CD14-positive monocyte (primary cell): ENCODE data around the gene UNC119B. TPM values are rescaled to one million over a fixed set of nuclear protein-coding genes. Genes with fewer than 3 reads are reported as not detected.

Experiments
- DNase-seq, 3 donors: peaks; one replicate each; pipeline ENCODE4 v3.0.0-alpha.2; 2011 to 2022
- H2AFZ ChIP-seq: 2 replicates; pipeline ENCODE4 v1.6.0; 2012; ENCODE audit warnings: mild to moderate bottlenecking, low read depth, low read length, inconsistent platforms; ENCODE audit not compliant: insufficient read depth, poor library complexity, severe bottlenecking
- H3K27ac ChIP-seq, 2 donors: 1 replicate in 1 of 2; 2 replicates in 1 of 2; pipeline ENCODE4 v1.5.1; 2012 to 2013; ENCODE audit warnings: low read length in 2 of 2, control low read depth in 1 of 2, inconsistent platforms in 1 of 2, low read depth in 1 of 2, mild to moderate bottlenecking in 1 of 2
- H3K27me3 ChIP-seq, 2 donors: one replicate each; pipeline versions ENCODE4 v1.6.0 to v1.6.1; 2011 to 2013; ENCODE audit warnings: low read length in 2 of 2; ENCODE audit not compliant: control insufficient read depth in 2 of 2, insufficient read depth in 2 of 2
- H3K36me3 ChIP-seq, 2 donors: replicated peaks in 1 of 2; 1 replicate in 1 of 2; 2 replicates in 1 of 2; pipeline versions ENCODE4 v1.5.1 to v1.6.1; 2012 to 2013; ENCODE audit warnings: low read length in 2 of 2, control low read depth in 1 of 2, inconsistent platforms in 1 of 2, mild to moderate bottlenecking in 1 of 2; ENCODE audit not compliant: insufficient read depth in 2 of 2, control insufficient read depth in 1 of 2
- H3K4me1 ChIP-seq, 2 donors: 1 replicate in 1 of 2; 2 replicates in 1 of 2; pipeline versions ENCODE4 v1.5.1 to v1.6.1; 2012 to 2013; ENCODE audit warnings: low read length in 2 of 2, control low read depth in 1 of 2, inconsistent platforms in 1 of 2, mild to moderate bottlenecking in 1 of 2, moderate library complexity in 1 of 2; ENCODE audit not compliant: insufficient read depth in 2 of 2, control insufficient read depth in 1 of 2
- H3K4me2 ChIP-seq: replicated peaks from 2 replicates; pipeline ENCODE3; 2012; ENCODE audit warnings: low read length, moderate library complexity, mild to moderate bottlenecking; ENCODE audit not compliant: poor library complexity, severe bottlenecking; ENCODE audit errors: extremely low read depth
- H3K4me3 ChIP-seq, 3 experiments: fragments of 200-600 bp in 1 of 3; sonication (generic) in 1 of 3; replicated peaks in 1 of 3; 1 replicate in 2 of 3; 2 replicates in 1 of 3; pipeline ENCODE4 v1.5.1; 2011 to 2013; ENCODE audit warnings: low read length in 3 of 3, mild to moderate bottlenecking in 3 of 3, control low read depth in 2 of 3, low read depth in 2 of 3, inconsistent platforms in 1 of 3, moderate library complexity in 1 of 3
- H3K79me2 ChIP-seq: 2 replicates; pipeline ENCODE4 v1.6.0; 2012; ENCODE audit warnings: mild to moderate bottlenecking, control low read depth, inconsistent platforms, low read length, moderate library complexity; ENCODE audit not compliant: insufficient read depth
- H3K9ac ChIP-seq: 2 replicates; pipeline ENCODE4 v1.6.0; 2017; ENCODE audit warnings: low read length, mild to moderate bottlenecking; ENCODE audit not compliant: insufficient read depth, poor library complexity, severe bottlenecking
- H3K9me3 ChIP-seq, 2 donors: replicated peaks in 1 of 2; 1 replicate in 1 of 2; 2 replicates in 1 of 2; pipeline versions ENCODE4 v1.5.1 to v1.6.1; 2012 to 2013; ENCODE audit warnings: low read length in 2 of 2, control low read depth in 1 of 2; ENCODE audit not compliant: control insufficient read depth in 1 of 2, insufficient read depth in 1 of 2
- H4K20me1 ChIP-seq: 2 replicates; pipeline ENCODE4 v1.6.0; 2012; ENCODE audit warnings: mild to moderate bottlenecking, low read length, control low read depth, moderate library complexity; ENCODE audit not compliant: insufficient read depth
- H3K27ac Mint-ChIP-seq, 7 donors: one replicate each; pipeline ENCODE4 v1.8.0; 2020; ENCODE audit warnings: mild to moderate bottlenecking in 7 of 7, mixed read lengths in 7 of 7, moderate library complexity in 6 of 7, inconsistent platforms in 2 of 7
- H3K27me3 Mint-ChIP-seq, 3 donors: one replicate each; pipeline ENCODE4 v1.8.0; 2021 to 2022; ENCODE audit warnings: low read depth in 3 of 3, mild to moderate bottlenecking in 3 of 3, mixed read lengths in 3 of 3, moderate library complexity in 3 of 3, inconsistent platforms in 1 of 3
- H3K36me3 Mint-ChIP-seq, 2 donors: one replicate each; pipeline ENCODE4 v1.8.0; 2020; ENCODE audit warnings: mixed read lengths in 2 of 2, inconsistent platforms in 1 of 2, mild to moderate bottlenecking in 1 of 2
- H3K4me1 Mint-ChIP-seq: one replicate; pipeline ENCODE4 v1.8.0; 2020; ENCODE audit warnings: mild to moderate bottlenecking, mixed read lengths
- H3K4me3 Mint-ChIP-seq, 2 donors: one replicate each; pipeline ENCODE4 v1.8.0; 2020; ENCODE audit warnings: mild to moderate bottlenecking in 2 of 2, mixed read lengths in 2 of 2, moderate library complexity in 1 of 2
- H3K9me3 Mint-ChIP-seq, 7 donors: one replicate each; pipeline ENCODE4 v1.8.0; 2020 to 2022; ENCODE audit warnings: mixed read lengths in 7 of 7, mild to moderate bottlenecking in 6 of 7, moderate library complexity in 6 of 7, inconsistent platforms in 2 of 7
- WGBS: methylation state at CpG from one replicate; pipeline ENCODE4 v1.1.5; 2013; ENCODE audit warnings: missing lambda C conversion rate; ENCODE audit not compliant: insufficient coverage; 5-methylcytosine and 5-hydroxymethylcytosine counted together
- intact Hi-C, 2 donors: fragments of 100-400 bp; cut with micrococcal nuclease; formaldehyde crosslinking; loops; one replicate each; pipeline versions ENCODE4 v1.15.0 to v1.15.1; 2023
- polyA plus RNA-seq, 3 donors: library from polyadenylated mRNA; depleted of rRNA in 1 of 3; unstranded in 2 of 3; stranded (reverse) in 1 of 3; fragments of 300-500 nt in 2 of 3; fragments of >200 nt in 1 of 3; fragmentation: Illumina TruSeq in 2 of 3; gene quantifications; 1 replicate in 2 of 3; 2 replicates in 1 of 3; pipeline ENCODE4 v1.2.3, GENCODE V29; 2012 to 2021
- TF ChIP-seq, protein P1 (sequence below): fragments of 200-600 bp; IDR thresholded peaks from one replicate; pipeline ENCODE4 v1.8.0; 2022; ENCODE audit warnings: antibody characterized with exemption, mild to moderate bottlenecking

Gene UNC119B
- polyA plus RNA-seq, 3 donors = 1.1 to 9.1 (median 2.1) TPM

DNA sequence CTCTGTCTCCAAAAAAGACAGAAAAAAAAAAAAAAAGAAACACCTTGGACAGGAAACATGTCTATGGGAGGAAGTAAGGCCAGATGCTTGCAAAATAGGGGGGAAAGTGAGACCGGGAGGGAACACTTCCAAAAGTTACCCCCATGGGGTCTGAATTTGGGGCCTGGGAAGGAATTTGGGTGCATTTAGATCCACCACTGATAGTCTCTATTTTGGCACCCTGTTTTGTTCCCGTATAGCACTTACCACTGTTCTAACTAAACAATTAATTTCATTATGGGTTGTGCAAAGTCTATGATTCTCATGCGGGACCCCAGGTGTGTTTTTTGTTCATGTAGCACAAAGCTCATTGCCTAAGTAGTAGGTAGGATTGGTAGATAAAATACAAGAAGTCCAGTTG is 24.7 kb upstream of the UNC119B start:
- Histone ChIP-seq H3K27me3 (no peaks in the 10 kb centered on the region), H3K9ac (peak overlapping the region; percentile 55), H3K79me2 (peaks cover 34% of the 10 kb centered on the region), H2AFZ (no peak overlapping the region), H3K4me2 (peak overlapping the region; percentile 95), H3K4me1 (peaks cover 51 to 53% of the 10 kb centered on the region in 2 donors), H3K4me3 (peak overlapping the region in 1 of 3 experiments; percentile 92), H4K20me1 (peaks cover 29% of the 10 kb centered on the region), H3K9me3 (no peaks in the 10 kb centered on the region), H3K27ac (peak overlapping the region; percentile 67 to 94), H3K36me3 (no peaks in the 10 kb centered on the region)
- H3K9me3 Mint-ChIP-seq = peaks cover 0 to 2% (median 0%) of the 10 kb centered on the region in 7 donors
- intact Hi-C loops = loop anchor here (5.0 kb wide), 3 partner anchors 33 to 103 kb away; partner anchors contain the start of genes ACADS (in 2 of the 2) and POP5 (in 1 of the 2)
- peaks cover 53% of the 10 kb centered on the region for H3K4me1 Mint-ChIP-seq
- no CpG with 5 or more reads among the region's 3 CpGs for WGBS
- peaks cover 0 to 3% of the 10 kb centered on the region in 2 donors for H3K36me3 Mint-ChIP-seq
- H3K27me3 Mint-ChIP-seq = peaks cover 0 to 2% (median 0%) of the 10 kb centered on the region in 3 donors
- TF ChIP-seq, protein P1, sequence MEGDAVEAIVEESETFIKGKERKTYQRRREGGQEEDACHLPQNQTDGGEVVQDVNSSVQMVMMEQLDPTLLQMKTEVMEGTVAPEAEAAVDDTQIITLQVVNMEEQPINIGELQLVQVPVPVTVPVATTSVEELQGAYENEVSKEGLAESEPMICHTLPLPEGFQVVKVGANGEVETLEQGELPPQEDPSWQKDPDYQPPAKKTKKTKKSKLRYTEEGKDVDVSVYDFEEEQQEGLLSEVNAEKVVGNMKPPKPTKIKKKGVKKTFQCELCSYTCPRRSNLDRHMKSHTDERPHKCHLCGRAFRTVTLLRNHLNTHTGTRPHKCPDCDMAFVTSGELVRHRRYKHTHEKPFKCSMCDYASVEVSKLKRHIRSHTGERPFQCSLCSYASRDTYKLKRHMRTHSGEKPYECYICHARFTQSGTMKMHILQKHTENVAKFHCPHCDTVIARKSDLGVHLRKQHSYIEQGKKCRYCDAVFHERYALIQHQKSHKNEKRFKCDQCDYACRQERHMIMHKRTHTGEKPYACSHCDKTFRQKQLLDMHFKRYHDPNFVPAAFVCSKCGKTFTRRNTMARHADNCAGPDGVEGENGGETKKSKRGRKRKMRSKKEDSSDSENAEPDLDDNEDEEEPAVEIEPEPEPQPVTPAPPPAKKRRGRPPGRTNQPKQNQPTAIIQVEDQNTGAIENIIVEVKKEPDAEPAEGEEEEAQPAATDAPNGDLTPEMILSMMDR = no peak
- DNase-seq = peak in 2 of 3 donors; percentile 14 to 29
- H3K27ac Mint-ChIP-seq = peak overlapping the region; percentile 94 to 99 (median 97)
- peak overlapping the region; percentile 27 to 35 for H3K4me3 Mint-ChIP-seq

DNA sequence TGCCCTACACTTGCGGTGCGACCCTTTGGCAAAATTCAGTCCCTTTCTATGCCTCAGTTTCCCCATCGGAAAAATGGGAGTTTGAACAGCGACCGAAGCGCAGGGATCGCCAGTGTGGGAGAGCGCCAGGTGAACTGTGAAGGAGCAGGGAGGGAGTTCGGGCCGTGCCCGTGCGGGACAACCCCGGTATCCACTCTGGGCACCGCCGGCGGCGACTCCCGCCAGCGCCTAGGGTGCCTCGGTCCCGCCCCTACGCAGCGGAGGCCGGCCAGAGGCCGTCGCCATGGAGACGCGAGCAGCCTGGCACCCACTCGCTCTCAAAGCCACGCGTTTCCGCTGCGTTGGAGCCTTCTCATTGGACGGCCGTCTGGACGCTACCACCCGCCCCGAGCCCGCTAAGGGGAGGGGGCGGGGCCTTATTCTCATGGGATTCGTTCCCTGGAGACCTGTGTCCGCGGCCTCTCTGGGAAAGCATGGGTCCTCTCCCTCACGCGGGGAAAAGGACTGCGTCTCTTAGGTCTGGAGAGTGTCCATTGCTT is 24.0 kb upstream of the UNC119B start:
- TF ChIP-seq, protein P1 = no peak
- peak overlapping the region; percentile 87 for H3K9ac ChIP-seq
- Mint-ChIP-seq H3K9me3 (peaks cover 0 to 2% (median 0%) of the 10 kb centered on the region in 7 donors), H3K27ac (peak overlapping the region; percentile 94 to 99 (median 97)), H3K4me1 (peaks cover 55% of the 10 kb centered on the region), H3K36me3 (peaks cover 0 to 5% of the 10 kb centered on the region in 2 donors), H3K4me3 (peak overlapping the region; percentile 84 to 92), H3K27me3 (peaks cover 0 to 2% (median 0%) of the 10 kb centered on the region in 3 donors)
- H3K79me2 ChIP-seq = peaks cover 41% of the 10 kb centered on the region
- H3K4me1 ChIP-seq = peaks cover 47 to 48% of the 10 kb centered on the region in 2 donors
- H3K4me3 ChIP-seq = peak overlapping the region; percentile 65 to 92 (median 78)
- intact Hi-C loops = loop anchor here (2.0 to 5.0 kb wide), 4 partner anchors 34 to 104 kb away; partner anchors contain the start of genes ACADS (in 2 of the 2) and POP5 (in 1 of the 2)
- H2AFZ ChIP-seq = peak overlapping the region; percentile 83
- H3K4me2 ChIP-seq = peak overlapping the region; percentile 95
- DNase-seq = peak; percentile 98 to 99 (median 99)
- WGBS = 0% methylated on average over 43 of the region's 46 CpGs
- H3K27me3 ChIP-seq = no peaks in the 10 kb centered on the region
- peak overlapping the region; percentile 94 to 96 for H3K27ac ChIP-seq
- no peaks in the 10 kb centered on the region for H3K9me3 ChIP-seq
- no peaks in the 10 kb centered on the region for H3K36me3 ChIP-seq
- H4K20me1 ChIP-seq = peaks cover 36% of the 10 kb centered on the region
